ENCODE data around the gene RBPJ.
"Not testable (repeated sequence)": the region's sequence is repeated elsewhere in the genome, so short reads cannot be mapped to it uniquely, and the experiment has no call there.

Gene RBPJ

DNA sequence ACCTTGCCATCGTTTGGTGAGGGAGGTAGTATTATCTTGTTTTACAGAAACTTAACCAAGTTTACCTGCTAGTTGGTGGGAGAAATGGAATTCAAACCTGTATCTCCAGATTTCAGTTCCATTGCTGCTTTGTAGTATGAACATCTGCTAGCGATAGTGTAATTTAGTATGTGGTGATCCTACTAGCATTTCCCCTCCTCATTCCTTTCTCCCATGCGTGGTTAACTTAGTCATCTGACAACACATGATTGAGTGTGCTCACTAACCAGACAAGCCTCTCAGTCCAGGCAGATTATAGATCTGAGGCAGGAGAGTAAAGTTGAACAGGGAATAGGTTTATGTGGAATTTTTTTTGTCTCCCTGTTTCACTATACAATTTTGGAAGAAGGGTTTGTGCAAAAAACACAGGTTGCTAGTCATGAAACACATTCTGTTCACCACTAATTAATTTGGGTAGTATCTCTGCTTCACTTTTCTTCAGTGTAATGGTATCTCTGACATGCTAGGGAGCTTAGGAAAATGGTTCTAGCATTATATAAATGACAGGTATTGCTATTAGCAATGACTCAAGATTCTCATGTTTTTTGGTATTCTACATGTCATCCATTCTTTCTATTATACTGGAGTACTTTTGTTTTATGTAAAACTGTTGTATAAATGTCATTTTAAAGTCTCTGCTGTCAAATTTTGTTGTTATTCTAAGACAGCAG is 21.7 kb downstream of the RBPJ start:
- DNase-seq (ENCODE audit: low read depth), result no peak

DNA sequence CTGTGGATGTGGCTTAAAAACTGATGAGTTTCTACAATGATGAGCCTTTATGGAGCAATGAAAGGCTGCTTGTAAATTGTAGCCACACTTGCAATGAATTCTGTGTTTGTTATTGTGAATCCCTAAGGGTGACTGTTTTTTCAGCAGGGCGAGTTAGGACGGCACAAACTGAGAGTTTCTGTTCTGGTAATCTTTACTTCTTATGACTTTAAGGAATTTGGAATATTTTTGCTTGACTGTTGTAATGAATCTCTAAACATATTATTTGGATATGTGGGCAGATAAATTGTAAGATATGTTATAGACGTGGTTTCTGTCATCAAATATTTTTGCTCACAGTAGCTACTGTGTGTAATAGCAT is 22.2 kb downstream of the RBPJ start:
- DNase-seq (ENCODE audit: low read depth), result no peak

- no peak for DNase-seq (ENCODE audit: low read depth)
Observed at GRCh38 chr4:26344901-26345564, 24.2 kb downstream of the RBPJ start.

- DNase-seq (ENCODE audit: low read depth), result no peak
Observed at GRCh38 chr4:26345565-26345938, 24.7 kb downstream of the RBPJ start.

GRCh38 chr4:26346203-26346620 is 25.4 kb downstream of the RBPJ start:
- DNase-seq (ENCODE audit: low read depth), result no peak

GRCh38 chr4:26349496-26349895 is 28.7 kb downstream of the RBPJ start:
- DNase-seq (ENCODE audit: low read depth), result no peak

GRCh38 chr4:26351685-26352084 is 30.9 kb downstream of the RBPJ start:
- no peak for DNase-seq (ENCODE audit: low read depth)

- no peak for DNase-seq (ENCODE audit: low read depth)
Observed at GRCh38 chr4:26354491-26354890, 33.7 kb downstream of the RBPJ start.

- no peak for DNase-seq (ENCODE audit: low read depth)
Observed at GRCh38 chr4:26355392-26356052, 34.7 kb downstream of the RBPJ start.

- DNase-seq (ENCODE audit: low read depth), result no peak
Observed at GRCh38 chr4:26356081-26356501, 35.3 kb downstream of the RBPJ start.

DNA sequence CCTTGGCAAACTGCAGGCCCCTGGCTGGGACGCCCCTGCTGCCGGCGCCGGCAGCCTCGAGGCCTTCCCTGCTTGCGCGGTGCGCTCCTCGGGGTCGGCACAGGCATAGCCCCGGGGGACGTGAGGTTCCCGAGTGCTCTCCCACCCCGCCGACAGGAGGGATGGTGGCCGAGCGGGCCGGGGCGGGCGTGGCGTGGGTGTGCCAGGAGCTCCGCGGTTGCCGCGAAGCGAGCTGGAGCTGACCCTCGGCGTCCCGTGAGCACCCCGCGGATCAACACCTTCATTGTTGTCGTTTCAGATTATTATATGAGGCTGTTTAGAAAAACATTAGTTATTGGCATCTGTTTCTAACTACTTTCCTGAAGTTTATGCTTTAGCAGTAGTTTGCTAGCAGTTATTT is 38.7 kb downstream of the RBPJ start:
- not testable (repeated sequence) for DNase-seq (ENCODE audit: low read depth)

DNA sequence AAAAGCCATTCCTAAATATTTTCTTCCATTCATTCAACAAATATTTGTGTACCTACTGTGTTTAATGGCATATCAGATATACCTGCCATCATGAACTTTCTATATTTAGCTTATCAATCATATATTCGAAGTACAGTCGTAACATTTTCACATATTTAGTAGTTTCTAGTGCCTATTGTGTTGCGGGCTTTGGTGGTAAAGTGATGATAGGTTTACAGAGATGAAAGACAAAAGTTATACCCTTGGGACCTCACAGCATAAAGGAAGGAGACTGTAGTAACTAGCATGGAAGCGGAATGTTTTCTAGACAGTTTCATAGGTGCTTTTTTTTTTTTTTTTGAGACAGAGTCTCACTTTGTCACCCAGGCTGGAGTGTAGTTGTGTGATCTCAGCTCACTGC is 39.5 kb downstream of the RBPJ start:
- DNase-seq (ENCODE audit: low read depth), result no peak

- DNase-seq (ENCODE audit: low read depth), result no peak
Observed at GRCh38 chr4:26360864-26361263, 40.0 kb downstream of the RBPJ start.

GRCh38 chr4:26361297-26361696 is 40.5 kb downstream of the RBPJ start:
- no peak for DNase-seq (ENCODE audit: low read depth)

- no peak for DNase-seq (ENCODE audit: low read depth)
Observed at GRCh38 chr4:26362745-26363439, 42.1 kb downstream of the RBPJ start.

DNA sequence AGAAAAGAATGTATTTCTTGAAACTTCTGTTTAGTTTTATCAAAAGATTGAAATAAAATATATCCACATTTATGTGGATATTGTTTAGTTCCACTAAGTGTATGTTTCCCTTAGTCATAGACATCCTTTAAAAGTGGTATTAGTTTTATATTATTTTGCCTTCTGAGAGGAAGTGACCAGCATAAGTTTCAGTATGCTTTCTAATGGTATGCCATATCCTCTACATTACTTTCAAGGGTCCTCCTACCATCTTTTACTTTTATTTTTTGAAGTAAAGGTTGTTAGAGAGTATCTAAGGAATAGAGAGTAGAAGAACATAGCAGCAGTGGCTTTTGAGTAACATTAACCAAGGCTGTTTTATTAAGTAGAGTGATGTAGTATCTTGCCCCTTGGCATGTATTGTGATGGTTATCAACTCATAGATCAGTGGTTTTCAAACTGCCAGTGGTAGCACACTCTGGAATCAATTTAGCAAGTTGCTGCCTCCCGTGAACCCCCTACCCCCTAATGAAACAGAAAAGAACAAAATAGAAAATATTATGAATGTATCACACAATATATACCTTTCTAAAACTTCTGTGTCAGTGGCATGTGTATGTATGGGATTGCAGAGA is 44.8 kb downstream of the RBPJ start:
- no peak for DNase-seq (ENCODE audit: low read depth)

- DNase-seq (ENCODE audit: low read depth), result no peak
Observed at GRCh38 chr4:26367811-26368210, 47.0 kb downstream of the RBPJ start.

GRCh38 chr4:26368685-26369084 is 47.9 kb downstream of the RBPJ start:
- no peak for DNase-seq (ENCODE audit: low read depth)

GRCh38 chr4:26369132-26369531 is 48.3 kb downstream of the RBPJ start:
- no peak for DNase-seq (ENCODE audit: low read depth)

DNA sequence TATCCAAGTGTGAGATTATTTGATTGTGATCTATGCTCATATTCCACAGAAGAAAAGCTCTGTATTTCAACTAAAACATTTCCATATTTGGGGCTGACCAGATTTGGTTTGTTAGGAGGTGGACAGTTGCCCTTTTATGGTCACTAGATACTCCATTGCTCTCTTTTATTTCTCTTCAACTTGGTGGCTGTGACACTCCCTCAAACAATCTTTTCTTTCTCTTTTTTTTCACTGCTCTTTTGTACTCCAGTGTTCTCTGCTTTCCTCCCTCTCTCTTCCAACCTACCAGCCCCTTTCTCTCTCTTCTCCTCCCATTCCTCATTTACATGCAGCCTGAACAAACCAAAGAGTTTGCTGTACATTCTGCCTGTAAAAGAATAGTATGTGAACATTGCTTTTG is 48.8 kb downstream of the RBPJ start:
- DNase-seq (ENCODE audit: low read depth), result no peak

- no peak for DNase-seq (ENCODE audit: low read depth)
Observed at GRCh38 chr4:26372076-26372475, 51.3 kb downstream of the RBPJ start.

- DNase-seq (ENCODE audit: low read depth), result peak; percentile 43
Observed at GRCh38 chr4:26372525-26373172, 51.8 kb downstream of the RBPJ start.
